SK-N-SH (cell line): ENCODE measurements around the gene TAS2R5.

ENCODE experiments used
- CHD2 ChIP-seq: fragments of 150-350 bp; IDR thresholded peaks from 2 replicates; pipeline ENCODE4 v1.6.1; 2018; ENCODE audit warnings: low read length; ENCODE audit not compliant: partially characterized antibody
- ELF1 ChIP-seq: IDR thresholded peaks from 2 replicates; pipeline ENCODE4 v1.4.0; 2012
- EP300 ChIP-seq, 2 experiments: IDR thresholded peaks; 2 replicates each; pipeline versions ENCODE4 v1.4.0 to v1.6.1; 2012; ENCODE audit warnings: borderline replicate concordance in 1 of 2, low read depth in 1 of 2, low read length in 1 of 2
- GABPA ChIP-seq: IDR thresholded peaks from 2 replicates; pipeline ENCODE4 v1.4.0; 2012; ENCODE audit warnings: low read depth, mild to moderate bottlenecking
- NFIC ChIP-seq: IDR thresholded peaks from 2 replicates; pipeline ENCODE4 v1.4.0; 2012; ENCODE audit warnings: borderline replicate concordance
- POLR2AphosphoS5 ChIP-seq: IDR thresholded peaks from 2 replicates; pipeline ENCODE4 v1.6.1; 2012; ENCODE audit warnings: low read depth, low read length
- RAD21 ChIP-seq: IDR thresholded peaks from 2 replicates; pipeline ENCODE4 v1.6.1; 2012; ENCODE audit warnings: mild to moderate bottlenecking, low read length
- TAF1 ChIP-seq: IDR thresholded peaks from 2 replicates; pipeline ENCODE4 v1.6.1; 2012; ENCODE audit warnings: low read depth, mild to moderate bottlenecking, low read length, moderate library complexity, borderline replicate concordance
- USF2 ChIP-seq: fragments of 150-350 bp; IDR thresholded peaks from 2 replicates; pipeline ENCODE4 v1.6.1; 2017; ENCODE audit warnings: antibody characterized with exemption, low read length, low read depth, borderline replicate concordance
- TF ChIP-seq, protein P1 (sequence below): fragments of 200-600 bp; sonication (generic); IDR thresholded peaks from 2 replicates; pipeline ENCODE4 v1.6.1; 2017; ENCODE audit warnings: antibody characterized with exemption, mild to moderate bottlenecking, moderate library complexity
- TF ChIP-seq, protein P2 (sequence below): IDR thresholded peaks from 2 replicates; pipeline ENCODE4 v1.6.1; 2012; ENCODE audit warnings: mild to moderate bottlenecking, low read depth, low read length, moderate library complexity
- TF ChIP-seq, protein P3 (sequence below): IDR thresholded peaks from 2 replicates; pipeline ENCODE4 v1.4.0; 2012; ENCODE audit warnings: low read depth, borderline replicate concordance

DNA sequence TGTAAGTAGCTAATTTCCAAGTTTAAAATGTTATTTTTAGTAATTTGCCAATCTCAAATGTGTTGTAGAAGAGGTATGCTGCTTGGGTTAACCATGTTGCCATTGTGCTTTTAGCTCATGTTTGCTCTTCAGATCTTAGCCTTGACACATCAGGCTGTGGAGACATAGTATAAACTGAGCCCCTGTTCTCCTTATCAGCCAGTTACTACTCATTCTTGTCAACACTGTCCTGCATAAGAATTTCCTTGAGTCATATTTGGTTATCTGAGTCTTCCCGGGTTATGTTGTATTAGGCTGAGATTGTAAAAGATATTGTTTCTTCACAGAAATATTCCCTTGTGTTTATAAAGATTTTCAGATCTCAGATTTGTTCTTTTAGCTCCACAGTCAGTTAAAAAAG is 47.8 kb upstream of the TAS2R5 start:
- TF ChIP-seq POLR2AphosphoS5 (no peak), TAF1 (no peak), ELF1 (no peak), RAD21 (no peak), CHD2 (no peak), NFIC (no peak), USF2 (no peak), EP300 (IDR thresholded peaks at IDR 0.05; ENCODE audit: borderline replicate concordance in 1 of 2, low read depth in 1 of 2, low read length in 1 of 2) (no peak), GABPA (no peak)
- TF ChIP-seq, protein P1, sequence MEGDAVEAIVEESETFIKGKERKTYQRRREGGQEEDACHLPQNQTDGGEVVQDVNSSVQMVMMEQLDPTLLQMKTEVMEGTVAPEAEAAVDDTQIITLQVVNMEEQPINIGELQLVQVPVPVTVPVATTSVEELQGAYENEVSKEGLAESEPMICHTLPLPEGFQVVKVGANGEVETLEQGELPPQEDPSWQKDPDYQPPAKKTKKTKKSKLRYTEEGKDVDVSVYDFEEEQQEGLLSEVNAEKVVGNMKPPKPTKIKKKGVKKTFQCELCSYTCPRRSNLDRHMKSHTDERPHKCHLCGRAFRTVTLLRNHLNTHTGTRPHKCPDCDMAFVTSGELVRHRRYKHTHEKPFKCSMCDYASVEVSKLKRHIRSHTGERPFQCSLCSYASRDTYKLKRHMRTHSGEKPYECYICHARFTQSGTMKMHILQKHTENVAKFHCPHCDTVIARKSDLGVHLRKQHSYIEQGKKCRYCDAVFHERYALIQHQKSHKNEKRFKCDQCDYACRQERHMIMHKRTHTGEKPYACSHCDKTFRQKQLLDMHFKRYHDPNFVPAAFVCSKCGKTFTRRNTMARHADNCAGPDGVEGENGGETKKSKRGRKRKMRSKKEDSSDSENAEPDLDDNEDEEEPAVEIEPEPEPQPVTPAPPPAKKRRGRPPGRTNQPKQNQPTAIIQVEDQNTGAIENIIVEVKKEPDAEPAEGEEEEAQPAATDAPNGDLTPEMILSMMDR, result no peak
- TF ChIP-seq, protein P2, sequence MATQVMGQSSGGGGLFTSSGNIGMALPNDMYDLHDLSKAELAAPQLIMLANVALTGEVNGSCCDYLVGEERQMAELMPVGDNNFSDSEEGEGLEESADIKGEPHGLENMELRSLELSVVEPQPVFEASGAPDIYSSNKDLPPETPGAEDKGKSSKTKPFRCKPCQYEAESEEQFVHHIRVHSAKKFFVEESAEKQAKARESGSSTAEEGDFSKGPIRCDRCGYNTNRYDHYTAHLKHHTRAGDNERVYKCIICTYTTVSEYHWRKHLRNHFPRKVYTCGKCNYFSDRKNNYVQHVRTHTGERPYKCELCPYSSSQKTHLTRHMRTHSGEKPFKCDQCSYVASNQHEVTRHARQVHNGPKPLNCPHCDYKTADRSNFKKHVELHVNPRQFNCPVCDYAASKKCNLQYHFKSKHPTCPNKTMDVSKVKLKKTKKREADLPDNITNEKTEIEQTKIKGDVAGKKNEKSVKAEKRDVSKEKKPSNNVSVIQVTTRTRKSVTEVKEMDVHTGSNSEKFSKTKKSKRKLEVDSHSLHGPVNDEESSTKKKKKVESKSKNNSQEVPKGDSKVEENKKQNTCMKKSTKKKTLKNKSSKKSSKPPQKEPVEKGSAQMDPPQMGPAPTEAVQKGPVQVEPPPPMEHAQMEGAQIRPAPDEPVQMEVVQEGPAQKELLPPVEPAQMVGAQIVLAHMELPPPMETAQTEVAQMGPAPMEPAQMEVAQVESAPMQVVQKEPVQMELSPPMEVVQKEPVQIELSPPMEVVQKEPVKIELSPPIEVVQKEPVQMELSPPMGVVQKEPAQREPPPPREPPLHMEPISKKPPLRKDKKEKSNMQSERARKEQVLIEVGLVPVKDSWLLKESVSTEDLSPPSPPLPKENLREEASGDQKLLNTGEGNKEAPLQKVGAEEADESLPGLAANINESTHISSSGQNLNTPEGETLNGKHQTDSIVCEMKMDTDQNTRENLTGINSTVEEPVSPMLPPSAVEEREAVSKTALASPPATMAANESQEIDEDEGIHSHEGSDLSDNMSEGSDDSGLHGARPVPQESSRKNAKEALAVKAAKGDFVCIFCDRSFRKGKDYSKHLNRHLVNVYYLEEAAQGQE, result no peak
- TF ChIP-seq, protein P3, sequence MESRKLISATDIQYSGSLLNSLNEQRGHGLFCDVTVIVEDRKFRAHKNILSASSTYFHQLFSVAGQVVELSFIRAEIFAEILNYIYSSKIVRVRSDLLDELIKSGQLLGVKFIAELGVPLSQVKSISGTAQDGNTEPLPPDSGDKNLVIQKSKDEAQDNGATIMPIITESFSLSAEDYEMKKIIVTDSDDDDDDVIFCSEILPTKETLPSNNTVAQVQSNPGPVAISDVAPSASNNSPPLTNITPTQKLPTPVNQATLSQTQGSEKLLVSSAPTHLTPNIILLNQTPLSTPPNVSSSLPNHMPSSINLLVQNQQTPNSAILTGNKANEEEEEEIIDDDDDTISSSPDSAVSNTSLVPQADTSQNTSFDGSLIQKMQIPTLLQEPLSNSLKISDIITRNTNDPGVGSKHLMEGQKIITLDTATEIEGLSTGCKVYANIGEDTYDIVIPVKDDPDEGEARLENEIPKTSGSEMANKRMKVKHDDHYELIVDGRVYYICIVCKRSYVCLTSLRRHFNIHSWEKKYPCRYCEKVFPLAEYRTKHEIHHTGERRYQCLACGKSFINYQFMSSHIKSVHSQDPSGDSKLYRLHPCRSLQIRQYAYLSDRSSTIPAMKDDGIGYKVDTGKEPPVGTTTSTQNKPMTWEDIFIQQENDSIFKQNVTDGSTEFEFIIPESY, result no peak
